AG09309 (cell line): ENCODE data around the gene CCDC134.

Experiments
- DNase-seq: peaks from one replicate; pipeline ENCODE4 v3.0.0-alpha.2; 2010; ENCODE audit warnings: low read depth
- H3K4me3 ChIP-seq: 2 replicates; pipeline ENCODE4 v1.5.1; 2011; ENCODE audit warnings: mild to moderate bottlenecking, low read depth, low read length, moderate library complexity; ENCODE audit not compliant: control insufficient read depth
- TF ChIP-seq, protein P1 (sequence below): IDR thresholded peaks from 2 replicates; pipeline ENCODE4 v1.5.1; 2011; ENCODE audit warnings: mild to moderate bottlenecking, low read depth, low read length, inconsistent platforms; ENCODE audit not compliant: insufficient read depth, control insufficient read depth; ENCODE audit errors: missing control alignments

Gene CCDC134

DNA sequence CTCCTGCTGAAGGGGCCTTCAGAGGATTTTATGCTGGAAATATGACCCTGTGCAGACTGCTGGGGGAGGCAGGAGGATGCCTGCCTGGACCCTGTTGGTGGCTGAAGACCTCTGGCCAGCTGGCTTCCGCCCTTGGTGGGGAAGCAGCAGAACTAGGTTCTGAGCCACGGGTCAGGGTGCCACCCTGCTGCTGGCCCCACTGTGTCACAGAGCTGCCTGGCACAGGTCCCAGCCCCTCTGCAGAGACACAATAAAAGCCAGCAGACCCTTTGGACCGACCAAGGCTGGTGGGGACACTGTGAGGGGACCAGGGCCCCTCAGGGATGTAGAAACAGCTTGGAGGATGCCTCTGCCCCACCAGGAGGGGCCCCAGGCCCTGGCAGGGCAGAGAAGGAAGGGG is 25.5 kb downstream of the CCDC134 start:
- no peak overlapping the region for H3K4me3 ChIP-seq
- no peak for DNase-seq
- TF ChIP-seq, protein P1, sequence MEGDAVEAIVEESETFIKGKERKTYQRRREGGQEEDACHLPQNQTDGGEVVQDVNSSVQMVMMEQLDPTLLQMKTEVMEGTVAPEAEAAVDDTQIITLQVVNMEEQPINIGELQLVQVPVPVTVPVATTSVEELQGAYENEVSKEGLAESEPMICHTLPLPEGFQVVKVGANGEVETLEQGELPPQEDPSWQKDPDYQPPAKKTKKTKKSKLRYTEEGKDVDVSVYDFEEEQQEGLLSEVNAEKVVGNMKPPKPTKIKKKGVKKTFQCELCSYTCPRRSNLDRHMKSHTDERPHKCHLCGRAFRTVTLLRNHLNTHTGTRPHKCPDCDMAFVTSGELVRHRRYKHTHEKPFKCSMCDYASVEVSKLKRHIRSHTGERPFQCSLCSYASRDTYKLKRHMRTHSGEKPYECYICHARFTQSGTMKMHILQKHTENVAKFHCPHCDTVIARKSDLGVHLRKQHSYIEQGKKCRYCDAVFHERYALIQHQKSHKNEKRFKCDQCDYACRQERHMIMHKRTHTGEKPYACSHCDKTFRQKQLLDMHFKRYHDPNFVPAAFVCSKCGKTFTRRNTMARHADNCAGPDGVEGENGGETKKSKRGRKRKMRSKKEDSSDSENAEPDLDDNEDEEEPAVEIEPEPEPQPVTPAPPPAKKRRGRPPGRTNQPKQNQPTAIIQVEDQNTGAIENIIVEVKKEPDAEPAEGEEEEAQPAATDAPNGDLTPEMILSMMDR, result no peak

DNA sequence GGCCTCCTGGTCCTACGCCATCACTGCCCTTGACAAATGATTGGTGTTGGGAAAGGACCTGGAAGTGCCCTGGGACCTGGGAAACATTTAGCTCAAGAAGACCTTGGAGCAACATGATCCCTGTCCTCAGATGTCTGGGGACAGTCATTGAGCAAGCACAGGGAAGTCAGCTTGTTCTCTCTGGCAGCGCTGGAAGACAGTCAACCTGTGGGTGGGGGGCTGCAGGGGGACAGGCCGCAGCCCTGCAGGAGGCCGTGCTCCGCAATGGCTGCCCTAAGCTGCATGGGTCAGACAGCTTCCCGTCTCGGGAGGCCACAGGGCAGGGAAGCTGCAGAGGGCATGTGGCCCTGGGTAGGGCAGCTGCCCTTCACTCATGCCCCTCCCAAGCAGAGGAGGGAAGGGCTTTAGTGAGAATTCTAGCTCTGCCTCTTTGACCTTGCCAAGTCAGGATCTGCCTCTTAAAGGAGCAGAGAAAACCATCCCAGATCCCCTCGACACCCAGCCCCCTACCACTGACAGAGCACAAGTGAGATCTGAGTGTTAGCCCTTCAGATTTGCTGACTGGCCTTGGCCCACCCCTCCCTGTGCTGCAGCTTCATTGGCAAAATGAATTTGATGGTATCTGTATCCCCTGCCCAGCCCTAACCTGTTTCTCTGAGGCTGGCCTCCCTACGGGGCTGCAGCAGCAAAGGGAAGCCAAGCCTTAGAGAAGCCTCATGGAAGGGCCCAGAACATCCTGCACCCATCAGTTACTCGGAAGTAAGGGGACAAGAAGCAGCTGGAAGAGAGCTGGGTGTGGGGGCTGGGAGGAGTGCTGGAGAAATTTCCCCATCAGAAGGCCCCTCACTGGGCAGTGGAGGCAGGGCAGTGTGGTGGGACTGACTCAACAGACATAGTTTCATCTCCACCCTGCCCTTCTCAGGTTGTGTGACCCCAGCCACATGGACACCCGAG is 26.2 kb downstream of the CCDC134 start:
- DNase-seq, result no peak
- TF ChIP-seq, protein P1, result no peak
- no peak overlapping the region for H3K4me3 ChIP-seq

DNA sequence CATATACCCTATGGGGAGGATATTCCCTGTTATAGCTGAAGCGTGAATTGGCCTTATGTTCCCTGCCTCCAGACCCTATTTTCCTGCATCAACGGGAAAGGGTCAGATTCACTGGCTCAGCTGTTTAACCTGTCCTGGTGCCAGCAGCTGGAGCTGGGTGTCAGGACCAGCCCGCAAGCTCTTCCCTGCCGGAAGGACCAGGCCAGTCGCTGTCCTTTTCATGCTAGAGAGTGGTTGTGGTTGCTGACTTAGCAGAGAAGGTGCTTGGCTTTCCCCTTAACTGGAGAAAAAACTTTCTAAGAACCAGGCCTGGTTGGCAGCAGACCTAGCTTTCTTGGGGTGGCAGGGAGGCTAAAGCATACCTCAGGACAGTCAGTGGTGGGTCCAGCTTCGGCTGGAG is 27.2 kb downstream of the CCDC134 start:
- TF ChIP-seq, protein P1, result no peak
- H3K4me3 ChIP-seq, result no peak overlapping the region
- DNase-seq, result no peak

DNA sequence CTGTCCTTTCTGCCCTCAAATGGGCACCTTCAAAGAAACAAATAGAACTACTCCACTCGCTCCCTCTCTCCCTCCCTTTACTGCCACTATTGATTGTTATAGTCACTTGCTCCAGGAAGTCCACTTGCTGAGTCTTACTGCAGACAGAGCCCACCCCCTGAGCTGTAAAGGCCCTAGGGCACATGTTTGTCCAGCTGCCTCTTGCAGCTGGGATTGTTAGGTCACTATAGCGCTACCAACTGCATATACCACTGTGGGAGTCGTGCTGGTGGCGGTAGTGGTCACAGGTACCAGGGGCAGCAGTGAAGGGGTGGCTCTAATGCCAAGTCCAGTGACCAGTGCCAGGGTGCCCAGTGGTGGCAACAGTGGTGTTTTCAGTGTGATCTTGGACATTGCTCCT is 28.0 kb downstream of the CCDC134 start:
- H3K4me3 ChIP-seq, result no peak overlapping the region
- DNase-seq, result no peak
- TF ChIP-seq, protein P1, result no peak

DNA sequence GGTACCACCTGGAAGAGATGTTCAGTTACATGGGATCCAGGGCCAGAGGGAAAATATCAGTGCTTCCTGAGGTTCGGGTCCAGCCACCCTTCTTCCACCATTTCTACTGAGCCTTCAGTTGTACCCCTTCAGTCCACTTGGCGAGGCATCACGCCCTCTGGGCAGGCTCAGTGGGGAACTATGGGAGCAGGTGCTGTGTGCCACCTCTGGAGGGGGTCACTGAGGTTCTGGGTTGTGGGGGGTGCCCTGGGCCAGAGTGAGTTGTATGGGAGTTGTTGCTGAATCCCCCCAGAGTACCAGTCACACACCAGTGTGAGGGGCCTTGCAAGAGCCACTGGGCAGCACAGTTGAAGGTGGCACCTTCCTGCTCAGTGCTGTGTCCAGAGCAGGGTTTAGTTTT is 29.7 kb downstream of the CCDC134 start:
- H3K4me3 ChIP-seq, result no peak overlapping the region
- TF ChIP-seq, protein P1, result no peak
- no peak for DNase-seq

DNA sequence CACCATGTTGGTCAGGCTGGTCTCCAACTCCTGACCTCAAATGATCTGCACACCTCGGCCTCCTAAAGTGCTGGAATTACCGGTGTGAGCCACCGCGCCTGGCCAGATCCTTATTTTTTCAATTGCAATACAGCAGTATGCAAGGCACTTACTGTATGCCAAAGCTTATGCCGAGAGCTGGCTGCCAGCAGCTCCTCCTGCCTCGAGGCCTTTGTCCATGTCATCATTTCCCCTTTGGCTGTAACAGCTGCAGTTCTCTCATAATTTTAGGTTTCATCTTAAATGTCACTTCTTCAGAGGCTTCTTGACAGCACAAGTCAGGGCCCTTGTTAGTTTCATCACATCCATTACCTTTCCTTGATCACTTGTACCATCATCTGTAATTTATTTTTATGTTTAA is 30.9 kb downstream of the CCDC134 start:
- TF ChIP-seq, protein P1, result no peak
- H3K4me3 ChIP-seq, result no peak overlapping the region
- DNase-seq, result no peak
